ENCODE data around the gene KCNT2.

- TF ChIP-seq TEAD4 (IDR thresholded peaks at IDR 0.05) = no peak
- TF ChIP-seq YY1 (IDR thresholded peaks at IDR 0.05; ENCODE audit: low read depth) = no peak
- TF ChIP-seq TAF1 (IDR thresholded peaks at IDR 0.05; ENCODE audit: low read depth) = no peak
- TF ChIP-seq FOXM1 (IDR thresholded peaks at IDR 0.05; ENCODE audit: borderline replicate concordance, low read depth) = no peak
- TF ChIP-seq TCF12 (IDR thresholded peaks at IDR 0.05; ENCODE audit: low read depth) = no peak
- no peak for TF ChIP-seq USF1 (IDR thresholded peaks at IDR 0.05)
- no peak for TF ChIP-seq EP300 (IDR thresholded peaks at IDR 0.05; ENCODE audit: borderline replicate concordance)
- TF ChIP-seq REST (IDR thresholded peaks at IDR 0.05; ENCODE audit: low read depth) = no peak
- no peak for TF ChIP-seq MAX (IDR thresholded peaks at IDR 0.05)
- no peak for TF ChIP-seq EGR1 (IDR thresholded peaks at IDR 0.05)
- TF ChIP-seq RAD21 (IDR thresholded peaks at IDR 0.05; ENCODE audit: low read depth) = no peak
- TF ChIP-seq ZBTB7A (IDR thresholded peaks at IDR 0.05; ENCODE audit: low read depth) = no peak
- no peak for TF ChIP-seq CEBPB (IDR thresholded peaks at IDR 0.05)
Observed at GRCh38 chr1:196412326-196412725, 195.9 kb downstream of the KCNT2 start.
